ENCODE measurements around the gene CAVIN2.
A peak's percentile ranks its signal among the peaks of the same experiment; 100 is the strongest.

The CAVIN2 gene

DNA sequence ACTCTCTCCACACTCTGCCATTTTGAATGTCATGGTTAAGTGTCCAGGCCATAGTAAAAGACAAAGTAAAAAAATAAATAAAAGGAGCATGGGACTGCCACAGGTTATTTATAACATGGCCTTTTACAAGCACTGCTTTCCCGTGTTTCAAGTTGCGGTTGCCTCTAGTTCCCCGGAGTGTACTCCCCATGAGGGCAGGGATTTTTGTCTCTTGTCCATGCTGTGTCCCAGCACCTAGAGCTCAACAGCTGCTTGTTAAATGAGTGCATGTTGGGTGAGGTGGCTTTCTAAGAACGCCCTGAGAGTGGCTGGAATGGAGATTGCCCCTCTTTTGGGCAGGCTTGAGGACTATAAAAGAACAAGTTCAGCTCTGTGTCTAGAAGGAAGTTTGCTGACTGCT lies 8.4 kb downstream of the CAVIN2 start:
- DNase-seq = no peak

DNA sequence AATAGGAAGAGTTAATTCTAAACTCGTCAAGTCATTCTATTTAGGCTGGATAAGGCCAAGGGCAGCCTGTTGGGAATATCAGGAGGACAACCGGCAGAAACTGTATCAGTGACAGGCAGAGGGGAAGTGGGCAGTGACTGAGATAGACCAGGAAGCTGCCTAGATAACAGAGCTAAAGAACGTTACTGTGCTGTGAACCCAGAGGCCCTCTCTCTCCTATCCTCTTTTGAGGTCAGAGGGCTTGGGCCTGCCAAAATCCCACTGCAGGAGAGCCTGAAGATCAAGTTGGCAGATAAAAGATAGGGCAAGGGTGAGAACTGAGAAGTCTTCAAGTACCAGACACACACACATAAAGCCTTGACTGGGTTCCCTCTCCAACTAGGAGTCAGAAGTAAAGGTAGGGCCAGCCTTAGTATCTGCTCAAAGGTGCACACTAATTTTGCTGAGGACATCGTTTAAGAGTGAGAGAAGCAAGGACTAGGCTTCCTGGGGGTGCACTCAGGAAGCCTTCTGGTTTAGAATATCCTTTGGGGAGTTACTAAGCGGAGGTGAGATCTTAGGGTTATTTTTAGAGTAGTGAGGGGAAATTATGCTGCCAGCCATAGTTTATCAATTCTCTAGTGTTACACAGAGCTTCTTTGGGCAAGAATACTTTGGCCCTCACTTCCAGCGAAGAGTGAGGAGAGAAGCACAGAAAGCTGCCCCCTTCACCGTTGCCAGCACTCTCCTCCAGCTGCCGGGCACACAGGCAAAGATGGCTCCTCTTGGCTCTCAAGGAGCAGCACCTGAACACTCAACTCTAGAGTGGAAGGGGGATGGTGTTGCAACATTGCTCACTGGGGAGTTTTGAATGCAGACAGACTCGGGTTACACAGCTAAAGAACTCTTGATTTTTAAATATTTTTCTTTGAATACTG lies 9.8 kb downstream of the CAVIN2 start:
- no peak for DNase-seq

- DNase-seq = no peak
Observed at GRCh38 chr2:191836471-191836852, 10.4 kb downstream of the CAVIN2 start.

DNA sequence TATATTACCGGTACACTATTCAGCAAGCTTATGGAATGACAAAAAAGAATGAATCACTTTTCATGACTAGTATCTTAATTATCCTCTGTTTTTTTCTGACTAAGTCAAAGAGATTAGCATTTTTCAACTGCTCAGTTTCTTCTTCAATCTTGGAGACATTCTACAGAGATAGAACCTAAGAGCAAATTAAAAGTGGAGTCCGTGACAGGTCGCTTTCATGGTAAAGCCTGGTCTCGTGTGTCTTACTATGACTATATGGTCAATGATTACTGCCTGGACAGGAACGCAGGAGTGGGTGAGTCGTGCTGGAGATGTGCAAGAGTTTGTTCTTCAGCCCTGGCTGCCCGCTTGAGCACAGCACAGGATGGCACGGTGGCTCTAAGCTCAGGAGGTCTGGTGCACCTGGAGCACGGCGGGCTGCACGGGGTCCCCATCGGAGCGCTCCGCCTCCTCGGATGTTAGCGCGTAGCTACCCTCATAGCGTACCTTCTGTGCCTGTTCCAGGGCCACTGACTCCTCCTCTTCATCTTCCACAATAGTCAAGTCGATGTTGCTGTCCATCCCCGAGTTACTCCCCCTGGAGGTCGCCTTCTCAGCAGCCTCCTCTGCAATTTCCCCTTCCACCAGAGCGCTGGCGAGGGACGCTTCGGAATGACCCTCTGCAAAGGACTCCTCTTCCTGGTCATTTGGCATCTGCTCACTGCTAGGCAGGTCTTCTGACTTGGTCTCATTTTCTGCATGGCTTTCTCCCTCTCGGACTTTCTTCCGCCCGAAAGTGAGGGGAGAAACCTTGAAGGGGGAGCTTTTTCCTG lies 11.1 kb downstream of the CAVIN2 start:
- DNase-seq = no peak

DNA sequence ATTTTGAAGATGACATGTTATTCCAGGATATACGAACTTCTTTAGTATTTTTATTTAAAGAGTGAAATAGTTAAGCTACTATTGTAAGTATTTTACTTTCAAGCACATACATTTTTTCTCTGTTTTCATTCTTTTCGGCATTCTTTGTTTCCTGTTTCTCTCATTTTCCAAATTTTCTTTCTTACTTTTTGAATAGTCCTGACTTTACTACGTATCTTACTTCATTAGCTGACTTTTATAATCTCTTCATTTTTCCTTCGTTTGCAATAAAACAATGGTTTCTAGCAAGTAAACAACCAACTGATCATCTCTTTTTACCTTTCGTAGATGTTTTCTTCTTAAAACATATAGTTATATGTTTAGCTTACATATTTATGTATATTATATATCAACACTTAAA lies 11.8 kb downstream of the CAVIN2 start:
- DNase-seq = no peak

DNA sequence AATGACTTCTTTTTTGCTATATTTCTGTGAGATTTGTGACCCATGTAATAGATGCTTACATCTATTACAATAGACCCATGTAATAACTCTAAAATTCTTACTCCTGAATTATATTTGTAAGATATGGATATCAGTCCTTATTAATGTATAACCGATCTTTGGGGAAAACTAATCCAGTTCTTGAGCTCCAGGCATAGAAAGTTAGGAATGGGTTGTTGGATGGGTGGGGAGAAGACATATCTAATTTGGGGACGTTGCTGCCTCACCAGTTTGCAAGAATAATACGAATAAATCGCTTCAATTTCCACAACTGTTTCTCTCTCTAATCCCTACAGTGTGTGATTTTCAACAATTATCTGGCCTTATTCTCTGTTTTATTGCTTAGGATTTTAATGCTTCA lies 13.5 kb downstream of the CAVIN2 start:
- no peak for DNase-seq

DNA sequence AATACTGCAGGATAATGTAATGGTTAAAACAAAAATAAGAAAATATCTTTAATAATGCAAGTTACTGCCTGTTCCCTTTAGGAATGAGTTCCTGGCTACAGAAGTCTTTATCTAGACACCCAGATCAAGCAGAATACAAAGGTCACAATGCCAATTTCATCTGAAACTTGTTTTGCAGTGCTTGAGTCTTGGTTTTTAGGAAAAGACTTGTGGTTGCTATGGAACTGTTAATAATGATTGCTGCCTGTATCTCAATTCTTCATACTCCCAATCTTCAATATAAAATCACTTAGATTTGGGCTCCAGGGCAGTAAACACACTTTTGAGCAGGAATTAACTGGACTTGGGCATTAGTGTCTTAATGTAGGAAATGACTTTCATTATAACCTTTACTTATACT lies 14.2 kb downstream of the CAVIN2 start:
- DNase-seq = no peak

GRCh38 chr2:191831410-191831994 lies 15.4 kb downstream of the CAVIN2 start:
- no peak for DNase-seq

- no peak for DNase-seq
Observed at GRCh38 chr2:191824398-191824797, 22.5 kb downstream of the CAVIN2 start.

- DNase-seq = no peak
Observed at GRCh38 chr2:191821078-191821477, 25.8 kb downstream of the CAVIN2 start.

DNA sequence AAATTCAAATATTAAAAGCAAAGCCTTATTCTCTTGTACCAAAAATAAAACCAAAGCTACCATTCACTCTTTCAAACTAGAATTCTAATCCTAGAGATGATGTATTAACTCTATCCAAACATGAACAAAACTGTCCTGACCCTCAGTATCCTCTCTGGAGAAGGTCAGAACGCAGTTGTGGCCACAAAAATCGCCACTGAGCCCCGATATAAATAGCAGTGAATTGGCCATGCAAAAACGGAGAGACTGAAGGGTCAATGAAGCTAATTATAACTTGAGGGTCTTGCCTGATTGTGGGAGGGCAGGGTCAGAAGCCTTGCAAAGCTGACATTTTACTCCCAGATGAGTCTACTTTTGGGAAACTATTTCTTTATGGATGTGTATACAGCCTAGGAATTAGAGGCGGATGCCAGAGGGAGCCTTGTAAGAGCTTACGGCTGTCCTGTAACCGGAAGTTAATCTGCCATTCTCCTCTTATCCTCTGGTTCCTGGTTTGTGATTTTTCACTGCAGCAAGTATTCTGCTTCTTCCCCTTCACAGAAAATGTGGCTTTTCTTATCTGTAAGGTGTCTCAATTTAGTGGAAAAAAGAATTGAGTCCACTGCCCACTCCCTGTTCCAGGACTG lies 28.1 kb downstream of the CAVIN2 start:
- DNase-seq = no peak

GRCh38 chr2:191818133-191818532 lies 28.8 kb downstream of the CAVIN2 start:
- DNase-seq = no peak

GRCh38 chr2:191815010-191815409 lies 31.9 kb downstream of the CAVIN2 start:
- no peak for DNase-seq

DNA sequence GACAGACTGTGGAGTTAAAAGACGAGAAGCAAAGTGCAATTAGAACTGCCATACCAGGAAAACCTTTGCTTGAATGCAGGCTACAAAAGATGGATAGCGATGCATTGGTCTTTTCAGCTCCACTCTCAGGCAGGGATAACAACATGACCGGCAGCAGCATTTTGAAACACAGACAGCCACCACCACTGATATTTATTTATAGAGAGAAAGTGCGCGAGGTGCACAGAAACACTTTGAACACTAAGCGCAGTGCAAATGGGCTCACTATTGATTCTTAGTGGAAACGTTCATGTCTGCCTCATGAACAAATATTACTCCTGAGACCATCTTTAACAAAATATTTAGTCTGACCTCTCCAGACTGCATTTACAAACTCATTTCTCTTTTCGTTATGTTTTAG lies 32.9 kb downstream of the CAVIN2 start:
- DNase-seq = no peak

GRCh38 chr2:191811807-191812602 lies 34.9 kb downstream of the CAVIN2 start:
- DNase-seq = peak; percentile 59

- no peak for DNase-seq
Observed at GRCh38 chr2:191806396-191806795, 40.5 kb downstream of the CAVIN2 start.

DNA sequence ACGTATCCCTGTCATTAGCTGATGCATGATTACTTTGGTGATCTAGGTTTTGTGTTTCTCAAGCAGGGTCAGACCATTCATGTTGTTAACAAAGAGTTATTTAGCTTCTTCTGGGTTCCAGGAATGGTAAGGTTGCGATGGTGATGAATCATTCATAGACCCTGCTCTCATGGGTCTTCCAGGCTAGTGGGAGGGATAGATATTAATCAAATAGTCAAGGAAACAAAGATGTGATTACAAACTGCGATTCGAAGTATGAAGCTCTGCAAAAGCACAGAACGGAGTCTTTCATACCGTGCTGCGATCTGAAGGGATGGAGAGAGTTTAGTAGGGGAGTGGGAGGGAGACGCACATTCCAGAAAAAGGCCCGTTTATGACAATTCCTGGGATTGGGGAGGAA lies 42.1 kb downstream of the CAVIN2 start:
- DNase-seq = no peak

DNA sequence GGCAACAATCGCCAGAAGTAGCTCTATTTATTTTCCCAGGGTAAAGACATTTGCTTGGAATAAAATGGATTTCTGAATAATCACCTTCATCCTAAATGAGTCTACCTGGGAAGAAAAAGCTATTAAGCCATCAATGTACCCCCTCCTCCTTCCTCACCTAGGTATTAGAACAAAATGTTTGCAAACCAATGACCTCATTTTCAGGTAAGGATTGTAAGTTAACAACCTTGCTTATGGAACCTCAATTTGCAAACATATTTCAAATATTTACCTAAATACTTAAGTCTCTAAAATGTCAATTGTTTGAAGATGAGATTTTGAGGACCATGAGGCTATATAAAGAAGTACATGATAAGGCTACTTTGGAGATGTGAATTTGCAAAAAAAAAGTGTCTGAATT lies 43.9 kb downstream of the CAVIN2 start:
- no peak for DNase-seq

DNA sequence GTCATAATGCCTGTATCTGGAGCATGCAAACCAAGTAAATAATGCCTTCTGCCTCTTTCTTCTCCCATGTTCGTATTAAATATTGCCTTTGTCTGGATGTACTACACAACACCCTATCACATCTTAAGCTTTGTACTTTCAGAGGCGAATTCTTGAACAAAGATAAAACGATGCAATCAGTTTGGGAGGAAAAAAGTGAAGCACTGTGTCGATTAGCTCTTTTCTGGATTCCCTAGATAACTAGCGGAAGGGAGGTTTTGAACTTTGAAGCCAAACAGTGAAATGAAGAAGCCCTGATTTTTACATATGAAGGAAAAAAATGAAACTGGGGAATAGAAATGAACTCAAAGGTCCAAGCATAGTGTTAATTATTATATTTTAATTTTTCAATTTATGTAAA lies 44.7 kb downstream of the CAVIN2 start:
- no peak for DNase-seq

- no peak for DNase-seq
Observed at GRCh38 chr2:191800874-191801273, 46.0 kb downstream of the CAVIN2 start.

- DNase-seq = no peak
Observed at GRCh38 chr2:191799526-191799925, 47.4 kb downstream of the CAVIN2 start.

All from NCI-H1105 treated with DMSO at 0.1 percent for 48 hours (cell line).